Keratinocyte (primary cell): ENCODE measurements around the gene UPP1. TPM values are rescaled to one million over a fixed set of nuclear protein-coding genes. Genes with fewer than 3 reads are reported as not detected.

ENCODE experiments used
- DNase-seq: peaks from one replicate; pipeline ENCODE4 v3.0.0-alpha.2; 2011; ENCODE audit warnings: low read depth, missing footprints, low spot score
- FAIRE-seq: peaks from 2 replicates; lab custom pipeline; 2011; peaks lifted over from hg19 to GRCh38; lab: Jason Lieb, UNC
- H2AFZ ChIP-seq: 2 replicates; pipeline ENCODE4 v1.6.0; 2012; ENCODE audit warnings: low read length, control low read depth, inconsistent platforms; ENCODE audit not compliant: control insufficient read depth
- H3K27ac ChIP-seq: 2 replicates; pipeline ENCODE4 v1.5.1; 2011; ENCODE audit warnings: low read length; ENCODE audit not compliant: control insufficient read depth, insufficient read depth
- H3K27me3 ChIP-seq: 3 replicates; pipeline ENCODE4 v1.6.0; 2011; ENCODE audit warnings: low read length; ENCODE audit not compliant: control insufficient read depth, insufficient read depth; ENCODE audit errors: extremely low read depth
- H3K36me3 ChIP-seq, 2 experiments: 2 replicates in 1 of 2; 3 replicates in 1 of 2; pipeline ENCODE4 v1.5.1; 2011; ENCODE audit warnings: low read length in 2 of 2, mild to moderate bottlenecking in 1 of 2; ENCODE audit not compliant: control insufficient read depth in 2 of 2, insufficient read depth in 2 of 2; ENCODE audit errors: extremely low read depth in 1 of 2
- H3K4me1 ChIP-seq: 3 replicates; pipeline ENCODE4 v1.5.1; 2011; ENCODE audit warnings: low read length; ENCODE audit not compliant: control insufficient read depth, insufficient read depth; ENCODE audit errors: extremely low read depth
- H3K4me2 ChIP-seq: 3 replicates; pipeline ENCODE4 v1.6.0; 2011; ENCODE audit warnings: low read depth, low read length; ENCODE audit not compliant: control insufficient read depth, insufficient read depth; ENCODE audit errors: extremely low read depth
- H3K4me3 ChIP-seq, 3 experiments: fragments of 200-600 bp in 1 of 3; sonication (generic) in 1 of 3; 2 replicates in 2 of 3; 3 replicates in 1 of 3; pipeline ENCODE4 v1.5.1; 2011 to 2016; ENCODE audit warnings: low read length in 3 of 3, mild to moderate bottlenecking in 3 of 3, control low read depth in 2 of 3, inconsistent platforms in 1 of 3, low read depth in 1 of 3, mixed read lengths in 1 of 3, mixed run types in 1 of 3, moderate library complexity in 1 of 3; ENCODE audit not compliant: control insufficient read depth in 2 of 3, insufficient read depth in 2 of 3; ENCODE audit errors: extremely low read depth in 1 of 3
- H3K79me2 ChIP-seq: 2 replicates; pipeline ENCODE4 v1.6.0; 2012; ENCODE audit warnings: low read length; ENCODE audit not compliant: control insufficient read depth, insufficient read depth
- H3K9ac ChIP-seq: 3 replicates; pipeline ENCODE4 v1.6.0; 2011; ENCODE audit warnings: low read length; ENCODE audit not compliant: control insufficient read depth, insufficient read depth; ENCODE audit errors: extremely low read depth
- H3K9me1 ChIP-seq: 3 replicates; pipeline ENCODE4 v1.6.0; 2011; ENCODE audit warnings: low read length; ENCODE audit not compliant: control insufficient read depth, insufficient read depth; ENCODE audit errors: extremely low read depth
- H3K9me3 ChIP-seq: 2 replicates; pipeline ENCODE4 v1.5.1; 2012; ENCODE audit warnings: low read depth, low read length; ENCODE audit not compliant: control insufficient read depth
- H4K20me1 ChIP-seq: 3 replicates; pipeline ENCODE4 v1.6.0; 2011; ENCODE audit warnings: low read length; ENCODE audit not compliant: control insufficient read depth, insufficient read depth; ENCODE audit errors: extremely low read depth
- EZH2 ChIP-seq: IDR thresholded peaks from one replicate; pipeline ENCODE4 v1.6.1; 2012; ENCODE audit warnings: inconsistent platforms, mild to moderate bottlenecking, low read length, moderate library complexity
- dilution Hi-C: fragments of 300-500 bp; cut with MboI; formaldehyde crosslinking; loops from one replicate; pipeline ENCODE4 v1.7.0; 2020; ENCODE audit warnings: low sequenced_read_pairs; ENCODE audit not compliant: extremely low pct_ligation_motif_present
- polyA plus RNA-seq, 5 experiments: library from polyadenylated mRNA; depleted of rRNA in 3 of 5; stranded (reverse) in 3 of 5; stranded (forward) in 1 of 5; unstranded in 1 of 5; fragments of >200 nt; gene quantifications; 1 replicate in 1 of 5; 2 replicates in 3 of 5; 3 replicates in 1 of 5; pipeline versions ENCODE4 v1.2.1 to v1.2.3, GENCODE V29; 2011 to 2012; ENCODE audit warnings: missing spikeins in 2 of 5, low read depth in 1 of 5, low replicate concordance in 1 of 5
- TF ChIP-seq, protein P1 (sequence below), 3 experiments: IDR thresholded peaks in 1 of 3; conservative IDR thresholded peaks in 1 of 3; optimal IDR thresholded peaks in 1 of 3; 2 replicates in 2 of 3; 3 replicates in 1 of 3; pipeline versions ENCODE3 to v1.5.1; 2011; ENCODE audit warnings: low read length in 3 of 3, mild to moderate bottlenecking in 3 of 3, moderate library complexity in 2 of 3, control low read depth in 1 of 3, inconsistent platforms in 1 of 3; ENCODE audit not compliant: insufficient read depth in 2 of 3; ENCODE audit errors: extremely low read depth in 1 of 3

Gene UPP1
- polyA plus RNA-seq, 1 donor (not counting 4 experiments of a cell fraction or from before 2014, with no cell fraction given), result 202 TPM

DNA sequence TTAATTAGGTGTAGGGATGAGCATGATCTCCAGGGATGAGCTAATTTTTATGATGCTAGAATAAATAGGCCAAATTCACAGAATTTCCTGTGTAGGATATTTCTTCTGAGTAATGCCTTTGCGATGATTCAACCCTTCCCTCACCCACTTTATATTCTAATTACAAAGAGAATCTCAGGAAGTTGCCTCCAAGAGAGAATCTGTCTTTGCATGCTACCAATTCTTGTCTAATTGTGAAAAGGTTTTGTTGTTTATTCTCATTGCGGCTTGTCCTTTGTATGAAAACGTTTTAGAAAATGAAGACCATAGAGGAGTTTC, 47.5 kb upstream of the UPP1 start:
- H3K4me3 ChIP-seq, result peak overlapping the region in 2 of 3 experiments; percentile 25
- TF ChIP-seq, protein P1, sequence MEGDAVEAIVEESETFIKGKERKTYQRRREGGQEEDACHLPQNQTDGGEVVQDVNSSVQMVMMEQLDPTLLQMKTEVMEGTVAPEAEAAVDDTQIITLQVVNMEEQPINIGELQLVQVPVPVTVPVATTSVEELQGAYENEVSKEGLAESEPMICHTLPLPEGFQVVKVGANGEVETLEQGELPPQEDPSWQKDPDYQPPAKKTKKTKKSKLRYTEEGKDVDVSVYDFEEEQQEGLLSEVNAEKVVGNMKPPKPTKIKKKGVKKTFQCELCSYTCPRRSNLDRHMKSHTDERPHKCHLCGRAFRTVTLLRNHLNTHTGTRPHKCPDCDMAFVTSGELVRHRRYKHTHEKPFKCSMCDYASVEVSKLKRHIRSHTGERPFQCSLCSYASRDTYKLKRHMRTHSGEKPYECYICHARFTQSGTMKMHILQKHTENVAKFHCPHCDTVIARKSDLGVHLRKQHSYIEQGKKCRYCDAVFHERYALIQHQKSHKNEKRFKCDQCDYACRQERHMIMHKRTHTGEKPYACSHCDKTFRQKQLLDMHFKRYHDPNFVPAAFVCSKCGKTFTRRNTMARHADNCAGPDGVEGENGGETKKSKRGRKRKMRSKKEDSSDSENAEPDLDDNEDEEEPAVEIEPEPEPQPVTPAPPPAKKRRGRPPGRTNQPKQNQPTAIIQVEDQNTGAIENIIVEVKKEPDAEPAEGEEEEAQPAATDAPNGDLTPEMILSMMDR (optimal IDR thresholded peaks at IDR 0.05 in 1 of 3, IDR thresholded peaks at IDR 0.05 in 1 of 3, conservative IDR thresholded peaks at IDR 0.05 in 1 of 3; ENCODE audit: extremely low read depth in 1 of 3, insufficient read depth in 2 of 3, low read length in 3 of 3), result no peak
- TF ChIP-seq EZH2, result no peak
- dilution Hi-C loops, result no loop called here
- no peaks in the 10 kb centered on the region for H3K79me2 ChIP-seq
- no peaks in the 10 kb centered on the region for H3K9me3 ChIP-seq
- no peaks in the 10 kb centered on the region for H3K27me3 ChIP-seq
- FAIRE-seq (peak; percentile 41), DNase-seq (peak; percentile 35)
- peak overlapping the region; percentile 78 for H3K4me2 ChIP-seq
- H3K9me1 ChIP-seq, result no peaks in the 10 kb centered on the region
- H3K4me1 ChIP-seq, result peaks cover 32% of the 10 kb centered on the region
- no peaks in the 10 kb centered on the region for H4K20me1 ChIP-seq
- peak overlapping the region; percentile 73 for H3K27ac ChIP-seq
- H3K9ac ChIP-seq, result peak overlapping the region; percentile 39
- peak overlapping the region; percentile 73 for H2AFZ ChIP-seq
- no peaks in the 10 kb centered on the region for H3K36me3 ChIP-seq

GRCh38 chr7:48042216-48042615, 46.8 kb upstream of the UPP1 start:
- no peak overlapping the region for H3K9ac ChIP-seq
- peak overlapping the region; percentile 5 for H2AFZ ChIP-seq
- H3K4me1 ChIP-seq, result peaks cover 32% of the 10 kb centered on the region
- peak overlapping the region; percentile 78 for H3K4me2 ChIP-seq
- dilution Hi-C loops, result no loop called here
- H3K79me2 ChIP-seq, result no peaks in the 10 kb centered on the region
- H3K36me3 ChIP-seq, result no peaks in the 10 kb centered on the region
- DNase-seq, result no peak
- no peaks in the 10 kb centered on the region for H3K9me1 ChIP-seq
- FAIRE-seq, result no peak
- no peaks in the 10 kb centered on the region for H3K9me3 ChIP-seq
- H3K27me3 ChIP-seq, result no peaks in the 10 kb centered on the region
- H3K4me3 ChIP-seq, result no peak overlapping the region
- H4K20me1 ChIP-seq, result no peaks in the 10 kb centered on the region
- no peak for TF ChIP-seq EZH2
- TF ChIP-seq, protein P1 (optimal IDR thresholded peaks at IDR 0.05 in 1 of 3, IDR thresholded peaks at IDR 0.05 in 1 of 3, conservative IDR thresholded peaks at IDR 0.05 in 1 of 3; ENCODE audit: extremely low read depth in 1 of 3, insufficient read depth in 2 of 3, low read length in 3 of 3), result no peak
- H3K27ac ChIP-seq, result peak overlapping the region; percentile 73
